CD4-positive, alpha-beta T cell treated with Interleukin-17A for 1 hour (primary cell): Measurements from ENCODE around the gene RHAG.
"Not testable (repeated sequence)": the region's sequence is repeated elsewhere in the genome, so short reads cannot be mapped to it uniquely, and the experiment has no call there.

Source experiments
- DNase-seq: peaks from one replicate; pipeline ENCODE4 v3.0.0-alpha.2; 2020

Gene RHAG

DNA sequence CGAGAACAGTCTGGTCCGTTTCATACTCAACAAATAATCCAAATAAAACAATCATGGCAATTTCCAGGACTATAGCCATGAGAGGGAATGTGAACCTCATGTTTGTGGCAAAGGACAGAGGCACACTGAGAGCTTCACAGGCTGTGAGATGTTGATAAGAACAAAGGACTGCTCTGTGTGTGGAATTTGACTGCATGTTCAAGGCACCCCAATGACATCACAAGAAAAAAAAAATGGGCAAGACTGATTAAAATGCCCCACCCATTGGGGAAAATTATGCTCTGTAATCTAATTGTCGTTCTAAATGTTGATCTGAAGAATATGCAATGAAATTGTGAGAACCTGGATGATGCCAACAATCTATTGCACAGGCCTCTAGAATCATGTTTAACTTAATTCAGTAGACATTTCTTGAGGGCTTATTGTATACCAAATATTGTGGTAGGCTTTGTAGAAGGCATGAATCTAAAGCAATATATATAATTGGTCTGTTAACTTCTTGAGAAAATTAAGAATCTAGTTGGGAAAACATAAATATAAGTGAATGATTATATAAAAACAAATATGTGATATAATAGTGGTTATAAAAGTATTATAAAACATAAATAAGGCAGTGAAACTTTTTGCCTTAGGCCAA is at the start of gene RHAG:
TSS of gene RHAG (minus strand) at position 127 of the 637 bp plus-strand sequence. CDS start at position 100, 27 bp downstream.
- no peak for DNase-seq

DNA sequence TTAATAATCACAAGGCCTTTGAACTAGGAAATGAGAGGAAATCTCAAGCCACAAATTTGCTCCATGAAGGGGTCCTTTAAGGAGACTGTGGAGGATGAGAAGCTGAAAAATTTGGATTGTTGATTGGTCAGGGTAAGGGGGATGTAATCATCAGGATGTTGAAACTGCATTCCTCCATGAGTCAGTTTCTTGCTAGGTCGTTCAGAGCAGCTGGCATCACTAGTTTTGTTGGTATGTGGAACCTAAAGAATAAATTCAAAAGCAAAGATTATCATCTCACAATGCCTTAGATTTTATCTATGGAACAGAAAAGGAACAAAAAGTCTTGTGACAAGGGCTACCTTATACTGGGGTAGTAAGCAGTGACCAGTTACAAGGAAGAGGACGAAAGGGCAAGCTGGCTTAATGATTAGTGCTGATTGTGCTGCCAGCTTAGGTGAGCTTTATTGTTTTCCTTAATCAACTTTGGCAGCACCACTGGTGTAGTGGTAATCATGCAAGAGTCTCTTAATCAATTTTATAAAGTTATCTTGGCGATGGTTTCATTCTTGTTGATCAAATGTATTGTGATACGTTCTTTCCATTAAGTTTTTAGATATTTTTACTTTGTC is 40.1 kb upstream of the RHAG start:
- no peak for DNase-seq

DNA sequence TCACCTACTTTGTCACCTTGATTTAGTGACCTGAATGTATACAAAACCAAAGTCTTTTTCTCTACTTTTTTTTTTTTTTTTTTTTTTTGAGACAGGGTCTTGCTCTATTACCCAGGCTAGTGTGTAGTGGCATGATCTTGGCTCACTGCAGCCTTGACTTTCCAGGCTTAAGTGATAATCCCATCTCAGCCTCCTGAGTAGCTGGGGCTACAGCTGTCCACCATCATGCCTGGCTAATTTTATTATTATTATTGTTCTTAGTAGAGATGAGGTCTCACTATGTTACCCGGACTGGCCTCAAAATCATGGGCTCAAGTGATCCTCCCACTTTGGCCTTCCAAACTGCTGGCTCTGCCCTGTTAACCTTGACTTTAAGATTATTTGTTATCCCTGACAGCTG is 39.2 kb upstream of the RHAG start:
- DNase-seq, result no peak

DNA sequence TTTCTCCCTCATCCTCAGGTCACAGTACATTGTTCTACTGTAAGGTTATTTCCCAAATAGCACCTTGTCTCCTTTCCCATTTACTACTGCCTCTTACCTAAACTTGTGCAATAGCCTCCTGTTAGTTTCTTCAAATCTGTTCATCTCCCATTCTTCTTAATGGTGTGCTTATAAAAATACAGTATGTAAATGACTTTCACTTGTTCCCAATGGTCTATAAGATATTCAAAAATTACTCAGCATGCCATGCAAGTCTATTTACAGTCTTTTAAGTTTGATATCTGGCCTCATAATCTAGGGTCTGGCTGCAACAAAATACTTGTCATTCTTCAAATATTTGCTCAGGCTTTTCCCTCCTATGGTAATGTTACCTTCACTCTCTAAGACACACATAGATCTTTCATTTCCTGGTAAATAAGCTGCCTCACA is 31.5 kb upstream of the RHAG start:
- DNase-seq, result no peak

DNA sequence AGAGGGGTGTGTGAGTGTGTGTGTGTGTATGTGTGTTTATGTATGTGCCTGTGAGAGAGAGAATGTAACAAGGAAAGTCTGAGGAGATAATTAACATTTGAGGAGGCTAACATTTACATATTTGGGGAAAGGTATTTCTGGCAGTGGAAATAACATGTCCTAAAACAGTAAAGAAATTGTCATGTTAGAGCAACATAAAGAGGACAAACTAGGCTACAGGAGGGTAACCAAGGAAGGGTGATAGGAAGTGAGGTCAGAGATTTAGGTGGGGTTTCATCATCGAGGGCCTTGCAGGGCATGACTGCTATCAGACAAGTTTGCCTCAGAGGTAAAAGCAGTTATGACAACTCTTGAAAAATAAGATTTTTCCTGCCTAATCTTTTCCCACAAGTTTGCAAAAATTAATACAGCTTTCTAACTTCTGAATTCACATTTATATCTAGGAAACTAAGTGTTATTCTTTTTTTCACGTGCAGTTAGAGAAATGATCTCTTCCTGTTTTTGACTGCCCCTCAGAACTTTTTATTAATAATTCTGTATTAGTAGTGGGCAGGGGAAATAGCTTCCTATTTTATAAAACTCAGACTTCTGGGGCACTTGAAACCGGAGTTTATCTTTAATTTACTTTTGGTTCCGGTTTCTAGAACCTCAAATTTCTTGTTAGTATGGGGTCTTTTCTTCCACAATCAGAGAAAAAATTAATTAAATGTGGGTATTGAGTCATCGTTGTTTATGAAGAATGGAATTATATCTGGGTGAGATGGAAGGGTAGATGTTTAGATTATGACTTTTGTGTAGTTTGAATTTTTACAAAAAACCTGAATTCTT is 30.5 kb upstream of the RHAG start:
- DNase-seq, result no peak

DNA sequence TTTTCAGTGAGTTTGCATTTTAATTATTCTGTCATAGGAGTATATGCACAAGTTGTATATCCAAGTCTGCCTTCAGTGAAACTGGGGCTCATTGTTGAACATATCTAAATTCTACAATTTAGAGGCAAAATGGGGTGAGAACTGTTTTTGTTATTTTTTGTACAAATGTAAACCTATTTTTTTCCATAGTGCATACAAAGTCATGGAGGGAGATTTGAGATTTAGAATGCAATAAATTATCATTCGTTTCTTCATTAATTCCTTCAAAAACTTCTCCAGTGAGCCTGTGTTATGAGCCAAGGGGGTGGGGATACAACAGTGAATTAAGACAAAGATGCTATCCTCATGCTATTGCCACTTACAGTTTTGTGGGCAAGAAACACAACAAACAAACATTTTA is 29.8 kb upstream of the RHAG start:
- DNase-seq, result no peak

DNA sequence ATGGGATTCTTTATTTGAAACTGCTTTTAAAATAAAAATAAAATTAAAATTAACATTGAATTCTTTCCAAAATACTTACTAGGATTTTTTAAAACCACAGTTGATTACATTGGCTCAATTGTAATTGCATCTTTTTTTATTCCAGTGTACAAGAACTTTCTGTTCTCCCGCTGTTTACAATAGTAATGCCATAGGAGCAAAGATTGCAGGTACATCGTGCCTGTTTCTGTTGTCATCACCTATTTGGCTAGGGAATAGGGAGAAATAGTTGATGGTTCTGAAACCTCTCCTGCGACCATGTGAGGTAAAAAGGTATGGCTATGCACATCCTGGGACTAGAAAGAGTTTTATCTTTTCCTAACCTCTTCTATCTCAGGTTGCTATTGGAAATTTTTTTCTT is 28.2 kb upstream of the RHAG start:
- DNase-seq, result no peak

DNA sequence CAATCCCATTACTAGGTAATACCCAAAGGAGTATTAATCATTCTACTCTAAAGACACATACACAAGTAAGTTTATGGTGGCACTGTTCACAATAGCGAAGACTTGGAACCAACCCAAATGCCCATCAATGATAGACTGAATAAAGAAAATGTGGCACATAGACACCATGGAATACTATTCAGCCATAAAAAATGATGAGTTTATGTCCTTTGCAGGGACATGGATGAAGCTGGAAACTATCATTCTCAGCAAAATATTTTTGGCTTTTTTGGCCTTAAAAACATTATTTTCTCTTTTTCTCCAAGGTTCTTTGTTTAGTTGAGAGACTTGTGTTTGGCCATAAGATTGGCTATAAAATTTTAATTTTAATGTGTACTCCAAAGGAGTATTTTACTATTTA is 27.4 kb upstream of the RHAG start:
- not testable (repeated sequence) for DNase-seq

DNA sequence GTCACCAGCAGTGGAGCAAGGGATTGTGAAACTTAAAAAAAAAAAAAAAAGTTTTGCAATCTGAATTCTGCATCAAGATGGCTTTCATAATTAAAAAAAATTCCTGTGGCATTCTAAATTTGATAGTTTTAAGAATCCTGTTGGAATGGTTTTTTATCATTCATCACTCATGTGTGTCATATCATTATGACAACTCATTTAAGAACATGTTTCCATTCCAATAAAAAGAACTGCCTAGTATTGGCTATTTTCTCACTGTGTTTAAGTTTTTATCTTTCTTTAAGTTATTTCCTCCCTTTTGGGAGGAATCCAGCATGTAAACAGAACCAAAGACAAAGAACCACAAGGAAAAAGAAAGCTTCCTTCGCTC is 26.2 kb upstream of the RHAG start:
- DNase-seq, result no peak

DNA sequence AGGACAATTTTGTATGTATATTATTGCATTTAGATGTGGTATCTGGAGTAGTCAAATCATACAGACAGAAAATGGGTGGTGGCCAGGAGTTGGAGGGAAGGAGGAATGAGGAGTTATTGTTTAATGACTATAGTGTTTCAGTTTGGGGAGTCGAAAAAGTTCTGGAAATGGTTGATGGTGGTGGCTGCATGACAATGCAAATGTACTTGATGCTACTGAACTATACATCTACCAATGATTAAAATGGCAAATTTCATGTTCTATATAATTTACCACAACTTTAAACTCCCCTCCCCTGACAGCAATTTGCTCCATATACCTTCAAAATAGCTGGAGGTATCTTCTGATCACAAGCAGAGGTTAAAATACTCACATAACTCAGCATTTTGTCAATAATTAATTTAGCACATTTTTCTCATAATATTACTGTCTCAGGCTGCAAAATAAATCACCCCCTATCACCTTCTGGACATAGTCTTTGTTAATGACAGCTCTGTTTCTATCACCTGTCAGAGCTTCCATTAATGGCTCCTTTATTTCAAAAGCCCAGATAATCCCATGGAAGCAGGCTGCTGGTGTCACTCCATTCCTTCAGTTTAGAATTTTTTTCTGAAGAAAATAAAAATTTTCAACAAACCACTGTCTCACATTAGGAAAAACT is 25.7 kb upstream of the RHAG start:
- no peak for DNase-seq

DNA sequence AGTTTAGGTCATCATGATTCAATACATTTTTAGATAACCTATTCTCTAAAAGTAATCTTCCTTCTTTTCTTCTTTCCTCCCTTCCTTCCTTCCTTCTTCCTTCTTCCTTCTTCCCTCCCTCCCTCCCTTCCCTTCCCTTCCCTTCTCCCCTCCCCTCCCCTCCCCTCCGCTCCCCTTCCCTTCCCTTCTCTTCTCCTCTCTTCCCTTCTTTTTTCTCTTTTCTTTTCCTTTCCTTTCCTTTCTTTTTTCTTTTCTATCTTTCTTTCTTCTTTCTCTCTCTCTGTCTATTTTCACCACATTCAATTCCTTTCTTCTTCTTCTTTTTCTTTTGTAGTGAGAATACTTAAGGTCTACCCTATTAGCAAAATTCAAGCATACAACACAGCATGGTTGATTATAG is 17.3 kb upstream of the RHAG start:
- DNase-seq, result no peak

DNA sequence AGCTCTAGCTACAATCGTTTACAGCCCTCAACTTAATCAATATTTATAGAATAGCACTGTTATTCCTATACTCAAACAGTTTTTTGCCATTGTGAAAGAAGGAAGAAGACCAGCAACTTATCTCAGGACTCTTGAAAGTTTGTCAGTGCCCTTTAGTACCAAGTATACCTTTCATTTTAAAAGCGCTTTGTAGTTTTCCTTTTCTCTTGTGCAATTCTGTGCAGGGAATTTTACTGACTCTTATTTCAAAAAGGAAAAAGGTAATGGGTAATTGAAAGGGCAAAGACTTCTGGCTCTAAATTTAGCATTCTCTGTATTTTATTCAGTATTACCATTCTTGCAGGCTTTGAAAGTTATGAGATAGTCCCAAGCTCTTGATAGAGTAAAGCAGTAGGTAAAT is 16.8 kb upstream of the RHAG start:
- no peak for DNase-seq

DNA sequence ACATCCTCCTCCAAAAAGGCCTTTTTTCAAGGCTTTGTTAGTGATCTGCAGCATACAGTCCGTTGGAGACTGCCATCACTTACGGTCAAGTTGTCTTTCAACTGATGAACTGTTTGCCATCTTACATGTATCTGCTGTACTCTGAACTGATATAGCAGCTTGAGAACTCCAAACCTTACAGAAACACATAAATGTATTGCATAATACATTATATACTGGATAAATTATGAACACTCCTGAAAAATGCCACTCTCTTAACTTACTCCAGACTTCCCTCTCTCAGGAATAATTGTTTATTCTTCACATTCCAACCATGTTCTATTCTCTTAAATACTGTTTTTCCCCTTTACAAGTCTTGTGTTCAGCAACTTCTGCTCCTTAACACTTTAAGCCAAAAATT is 14.6 kb upstream of the RHAG start:
- DNase-seq, result no peak

DNA sequence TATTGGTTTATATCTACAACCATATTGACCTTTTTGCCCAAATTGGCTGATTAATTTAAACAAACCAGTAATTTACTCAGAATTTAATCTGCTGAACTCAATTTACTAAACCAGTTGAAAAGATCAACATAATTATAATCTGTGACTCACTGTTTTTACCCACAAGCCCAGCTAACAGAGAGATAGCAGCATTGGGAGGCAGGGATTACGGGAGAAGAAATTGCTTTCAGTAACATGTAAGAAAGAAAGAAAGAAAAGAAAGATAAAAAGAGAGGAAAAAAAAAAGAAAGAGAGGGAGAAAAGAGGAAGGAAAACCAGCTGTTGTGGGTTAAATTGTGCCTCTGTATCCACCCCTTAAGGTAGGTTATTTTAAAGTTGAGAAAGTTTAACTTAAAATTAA is 13.3 kb upstream of the RHAG start:
- DNase-seq, result no peak

DNA sequence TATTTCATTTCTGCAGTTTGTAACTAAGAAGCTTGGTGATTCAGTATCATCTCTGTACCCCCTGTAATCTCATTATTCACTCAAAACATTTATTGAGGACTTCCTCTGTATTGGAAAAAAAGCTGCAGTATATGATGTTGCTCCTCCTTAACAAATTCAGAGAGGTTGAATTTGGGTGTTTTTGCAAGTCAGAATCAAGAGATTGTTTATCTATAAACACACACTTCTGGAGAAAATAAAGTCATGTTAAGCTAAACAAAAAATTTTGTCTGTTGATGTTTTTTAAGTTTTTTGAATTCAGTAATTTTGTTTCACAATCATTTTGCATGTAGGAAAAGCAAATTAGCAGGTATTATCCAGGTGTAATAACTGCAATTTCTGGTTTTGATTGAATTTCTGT is 11.4 kb upstream of the RHAG start:
- DNase-seq, result no peak

DNA sequence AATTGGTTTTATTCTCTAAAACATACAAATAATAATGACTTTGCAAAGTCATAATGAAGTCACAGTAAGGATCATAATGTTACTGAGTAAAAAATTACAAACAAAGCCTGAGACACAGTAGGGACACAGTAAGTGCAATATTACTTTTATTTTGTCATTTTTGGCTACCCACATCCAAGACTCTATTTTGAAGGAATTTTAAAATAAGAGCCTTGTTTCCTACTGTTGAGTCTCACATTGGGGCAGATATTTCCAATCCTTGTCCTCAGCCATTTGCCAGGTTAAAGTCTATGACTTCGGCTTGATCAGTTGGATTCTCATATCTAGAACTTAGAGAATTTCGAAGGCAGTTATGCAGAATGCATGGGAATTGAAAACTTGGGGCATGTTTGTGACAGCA is 10.8 kb upstream of the RHAG start:
- DNase-seq, result no peak

DNA sequence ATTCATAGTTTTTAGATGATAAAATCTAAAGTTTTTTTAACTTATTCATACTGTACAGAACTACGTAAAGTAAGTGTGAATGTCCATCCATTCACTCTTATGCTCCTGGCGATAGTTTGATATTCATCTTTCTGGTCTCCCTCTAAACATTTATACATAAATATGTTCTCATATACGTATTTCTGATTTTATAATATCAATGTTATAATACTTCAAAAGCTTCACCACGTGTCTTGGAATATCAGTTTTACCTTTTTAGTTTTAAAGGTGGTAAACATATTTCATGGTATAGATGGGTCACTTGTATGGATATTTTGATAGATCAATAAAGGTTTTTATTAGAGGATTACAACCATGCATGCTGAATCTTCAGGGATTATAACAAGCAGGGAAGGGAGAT is 10.3 kb upstream of the RHAG start:
- DNase-seq, result no peak

DNA sequence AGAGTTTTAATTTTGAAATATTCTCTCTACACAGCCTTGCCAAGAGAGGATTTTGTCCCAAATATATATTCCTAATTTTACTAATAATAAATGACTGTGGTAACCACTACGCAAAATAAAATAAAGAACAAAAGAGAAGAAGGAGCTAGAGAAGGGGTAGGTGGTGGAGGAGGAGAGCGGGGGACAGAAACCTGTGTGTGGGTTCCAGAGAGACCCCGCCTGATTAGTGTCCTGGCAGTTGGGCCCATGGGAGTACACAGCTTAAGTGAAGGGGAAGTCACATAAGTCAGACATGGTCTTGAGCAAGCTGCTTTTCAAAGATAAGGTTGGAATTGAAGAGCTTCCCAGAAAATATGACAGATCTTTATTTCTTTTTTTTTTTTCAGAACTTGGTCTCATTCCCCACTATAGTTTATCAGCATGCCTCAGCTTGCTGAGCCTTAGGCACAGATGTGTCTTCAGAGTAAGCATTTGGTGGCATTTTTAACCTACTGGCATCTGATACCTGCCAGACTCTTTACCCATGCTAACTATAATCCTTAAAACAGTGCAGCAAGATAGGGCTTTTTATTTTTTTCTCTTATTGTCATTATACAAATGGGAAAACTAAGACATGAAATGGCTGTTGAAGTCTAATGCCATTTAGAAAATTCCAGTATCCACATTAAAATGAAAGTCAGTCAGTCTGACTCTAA is 9.6 kb upstream of the RHAG start:
- no peak for DNase-seq

DNA sequence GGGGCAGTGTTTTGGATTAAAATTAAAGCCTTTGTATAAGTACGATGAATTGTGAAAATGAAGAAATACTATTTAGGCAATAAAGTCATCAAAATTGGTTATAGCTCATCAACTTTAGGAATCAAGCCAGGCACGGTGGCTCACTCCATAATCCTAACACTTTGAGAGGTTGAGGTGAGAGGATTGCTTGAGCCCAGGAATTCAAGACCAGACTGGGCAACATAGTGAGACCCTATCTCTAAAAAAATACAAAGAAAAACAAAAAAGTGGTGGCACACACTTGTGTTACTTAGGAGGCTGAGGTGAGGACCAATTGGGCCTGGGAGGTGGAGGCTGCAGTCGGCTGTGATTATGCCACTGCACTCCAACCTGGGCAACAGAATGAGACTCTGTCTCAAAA is 8.5 kb upstream of the RHAG start:
- no peak for DNase-seq

DNA sequence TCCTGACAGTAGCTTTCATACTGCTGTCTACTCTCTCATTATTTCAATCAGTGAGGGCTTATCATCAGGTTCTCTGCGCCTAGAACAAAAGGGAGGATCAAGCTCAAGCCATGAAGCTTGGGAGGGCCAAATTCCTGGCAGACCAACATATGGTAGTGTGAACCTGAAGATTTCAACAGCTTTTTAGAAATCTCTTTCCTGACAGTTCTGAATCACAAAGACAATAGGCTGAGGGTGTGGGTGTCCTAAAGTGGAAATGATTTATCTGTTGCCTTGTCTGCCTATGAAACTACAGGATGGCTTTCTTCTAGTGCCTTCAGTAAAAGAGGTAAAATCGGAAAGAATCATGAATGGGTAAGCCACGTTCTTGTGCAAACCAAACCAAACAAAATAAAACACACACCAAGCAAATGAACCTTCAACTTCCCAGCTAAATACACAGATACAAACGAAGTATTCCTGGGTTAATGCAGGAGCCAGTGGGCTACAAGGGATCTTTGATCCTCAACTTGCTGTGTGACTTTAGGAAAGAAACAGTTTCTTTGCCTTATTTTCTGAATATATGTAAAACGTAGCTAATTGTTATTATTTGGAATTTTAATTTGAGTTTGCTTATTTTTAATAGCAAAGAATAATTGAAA is 2.7 kb upstream of the RHAG start:
- DNase-seq, result no peak

DNA sequence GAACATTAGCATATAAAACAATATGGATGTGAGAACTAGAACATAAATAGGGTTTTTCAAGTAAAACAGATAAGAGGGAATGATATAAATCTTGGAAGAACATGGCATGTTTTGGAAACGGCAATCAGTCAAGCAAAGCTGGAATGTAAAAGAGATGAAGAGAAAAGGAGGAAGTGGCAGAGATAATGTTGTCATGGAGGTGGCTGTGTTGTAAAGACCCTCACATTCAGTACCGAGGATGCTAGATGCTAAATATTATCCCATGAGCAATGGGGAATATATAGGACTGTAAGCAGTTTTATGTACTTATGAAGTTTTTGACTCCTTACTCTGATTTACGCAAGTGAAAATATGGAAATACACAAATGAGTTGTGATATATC is 702 bp upstream of the RHAG start:
- DNase-seq, result no peak

DNA sequence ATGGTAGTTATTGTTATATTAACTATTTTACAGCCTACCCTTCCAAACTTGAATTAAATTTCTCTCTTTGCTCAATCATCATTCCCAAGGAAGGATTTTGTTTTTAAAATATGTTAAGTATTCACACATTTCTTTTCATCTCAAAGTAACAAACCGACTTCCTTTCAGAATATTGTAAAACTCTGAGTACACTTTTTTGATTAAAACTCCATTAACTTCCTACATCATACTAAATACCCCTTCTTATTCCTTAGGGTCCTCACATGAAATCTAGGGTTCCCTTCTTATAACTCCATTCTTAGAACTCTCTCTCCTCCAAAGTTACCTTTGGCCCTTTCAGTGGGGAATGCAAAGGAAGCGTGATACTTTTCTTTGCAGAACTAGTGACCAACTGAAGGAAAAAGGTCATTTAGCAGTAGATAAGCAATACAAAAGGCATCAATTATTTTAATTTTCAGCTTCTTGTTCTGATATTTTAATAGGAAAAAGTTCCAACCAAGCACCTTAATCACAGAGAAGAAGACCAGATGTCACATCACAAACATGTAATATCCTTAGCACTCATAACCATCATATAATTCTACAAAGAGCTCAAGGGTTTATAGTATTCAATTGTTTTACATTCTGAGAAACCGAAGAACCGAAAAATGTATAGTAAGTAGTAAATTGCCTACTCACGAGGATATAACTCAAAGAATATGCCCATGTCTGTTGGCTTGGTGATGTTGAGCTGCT is 494 bp downstream of the RHAG start:
- DNase-seq, result no peak
